ENCODE results near the gene SFXN5.

Gene SFXN5

DNA sequence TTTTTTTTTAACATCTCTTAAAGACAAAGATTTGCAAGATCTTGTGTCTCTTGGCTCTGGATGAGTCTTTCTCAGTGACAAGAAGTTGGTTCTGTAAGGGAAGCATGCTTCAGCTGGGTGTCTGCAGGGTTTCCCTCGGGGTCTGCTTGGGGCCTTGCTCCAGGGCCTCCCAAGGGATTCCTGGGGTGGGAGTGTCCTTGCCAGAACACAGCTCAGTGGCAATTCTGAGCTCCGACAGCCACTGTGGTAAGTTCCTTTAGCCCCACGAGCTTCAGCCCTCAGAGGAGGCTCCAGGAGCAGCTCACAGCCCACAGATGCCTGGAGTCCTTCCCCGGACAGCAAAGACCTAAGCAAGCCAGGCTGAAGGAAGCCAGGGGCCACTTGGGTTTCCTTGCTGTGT lies 101.8 kb downstream of the SFXN5 start:
- TF ChIP-seq, protein P1, sequence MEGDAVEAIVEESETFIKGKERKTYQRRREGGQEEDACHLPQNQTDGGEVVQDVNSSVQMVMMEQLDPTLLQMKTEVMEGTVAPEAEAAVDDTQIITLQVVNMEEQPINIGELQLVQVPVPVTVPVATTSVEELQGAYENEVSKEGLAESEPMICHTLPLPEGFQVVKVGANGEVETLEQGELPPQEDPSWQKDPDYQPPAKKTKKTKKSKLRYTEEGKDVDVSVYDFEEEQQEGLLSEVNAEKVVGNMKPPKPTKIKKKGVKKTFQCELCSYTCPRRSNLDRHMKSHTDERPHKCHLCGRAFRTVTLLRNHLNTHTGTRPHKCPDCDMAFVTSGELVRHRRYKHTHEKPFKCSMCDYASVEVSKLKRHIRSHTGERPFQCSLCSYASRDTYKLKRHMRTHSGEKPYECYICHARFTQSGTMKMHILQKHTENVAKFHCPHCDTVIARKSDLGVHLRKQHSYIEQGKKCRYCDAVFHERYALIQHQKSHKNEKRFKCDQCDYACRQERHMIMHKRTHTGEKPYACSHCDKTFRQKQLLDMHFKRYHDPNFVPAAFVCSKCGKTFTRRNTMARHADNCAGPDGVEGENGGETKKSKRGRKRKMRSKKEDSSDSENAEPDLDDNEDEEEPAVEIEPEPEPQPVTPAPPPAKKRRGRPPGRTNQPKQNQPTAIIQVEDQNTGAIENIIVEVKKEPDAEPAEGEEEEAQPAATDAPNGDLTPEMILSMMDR (IDR thresholded peaks at IDR 0.05; ENCODE audit: extremely low read depth, insufficient read depth, missing control alignments), result no peak
- in situ Hi-C loops (cut with MboI; ENCODE audit: low pct_unique_long_range_greater_than_20kb, low sequenced_read_pairs, unreplicated experiment), result no loop called here
- DNase-seq (ENCODE audit: low spot score), result no peak

DNA sequence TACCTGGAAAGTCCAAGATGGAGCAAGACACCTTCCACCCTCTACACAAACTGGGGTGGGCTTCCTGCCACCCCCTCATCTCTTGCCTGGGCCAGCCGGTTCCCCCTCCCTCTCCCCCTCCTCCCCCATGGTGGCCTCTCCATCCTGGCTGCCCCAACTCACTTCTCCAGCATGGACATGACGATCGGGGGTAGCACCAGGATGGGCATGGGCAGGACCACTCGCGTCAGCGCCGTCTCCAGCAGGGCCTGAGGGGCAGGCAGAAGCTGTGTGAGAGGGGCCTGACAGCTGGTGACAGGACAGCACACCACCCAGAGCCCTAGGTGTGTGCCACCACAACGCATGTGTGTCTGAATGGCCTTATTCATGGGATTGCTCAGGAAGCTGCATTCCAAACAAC lies 103.2 kb downstream of the SFXN5 start:
- TF ChIP-seq, protein P1 (IDR thresholded peaks at IDR 0.05; ENCODE audit: extremely low read depth, insufficient read depth, missing control alignments), result no peak
- DNase-seq (ENCODE audit: low spot score), result no peak
- in situ Hi-C loops (cut with MboI; ENCODE audit: low pct_unique_long_range_greater_than_20kb, low sequenced_read_pairs, unreplicated experiment), result no loop called here

DNA sequence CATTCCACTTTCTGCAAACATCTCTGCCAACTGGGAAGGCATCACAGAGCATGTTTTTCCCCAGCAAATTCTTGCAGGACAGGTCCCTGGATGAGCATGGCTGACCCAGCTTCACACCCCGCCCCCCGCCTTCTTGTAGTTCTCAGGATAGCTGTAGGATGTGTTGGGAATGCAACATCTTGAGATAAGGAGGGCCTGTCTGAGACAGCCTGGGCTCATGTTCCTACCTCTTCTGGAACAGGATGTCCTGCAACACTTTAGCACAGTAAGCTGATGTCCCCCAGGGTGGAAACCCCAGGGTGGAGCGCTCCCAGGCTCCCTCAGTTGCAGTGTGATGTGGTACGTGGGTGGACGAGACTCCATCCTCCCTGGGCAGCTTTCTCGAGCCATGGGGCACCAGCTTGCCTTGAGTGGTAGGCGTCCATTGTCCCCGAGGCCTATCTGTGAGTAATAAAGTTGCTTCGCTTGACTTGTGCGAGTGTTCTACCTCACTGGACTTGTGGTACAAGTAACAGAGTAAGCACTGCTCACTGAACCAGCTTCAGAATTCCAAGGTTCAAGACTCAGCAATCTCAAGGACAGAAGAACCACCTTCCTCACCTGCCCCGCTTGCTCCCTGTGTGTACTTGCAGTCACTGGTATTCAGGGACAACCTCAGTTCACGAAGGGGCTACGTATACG lies 105.6 kb downstream of the SFXN5 start:
- in situ Hi-C loops (cut with MboI; ENCODE audit: low pct_unique_long_range_greater_than_20kb, low sequenced_read_pairs, unreplicated experiment), result no loop called here
- TF ChIP-seq, protein P1 (IDR thresholded peaks at IDR 0.05; ENCODE audit: extremely low read depth, insufficient read depth, missing control alignments), result no peak
- DNase-seq (ENCODE audit: low spot score), result no peak

DNA sequence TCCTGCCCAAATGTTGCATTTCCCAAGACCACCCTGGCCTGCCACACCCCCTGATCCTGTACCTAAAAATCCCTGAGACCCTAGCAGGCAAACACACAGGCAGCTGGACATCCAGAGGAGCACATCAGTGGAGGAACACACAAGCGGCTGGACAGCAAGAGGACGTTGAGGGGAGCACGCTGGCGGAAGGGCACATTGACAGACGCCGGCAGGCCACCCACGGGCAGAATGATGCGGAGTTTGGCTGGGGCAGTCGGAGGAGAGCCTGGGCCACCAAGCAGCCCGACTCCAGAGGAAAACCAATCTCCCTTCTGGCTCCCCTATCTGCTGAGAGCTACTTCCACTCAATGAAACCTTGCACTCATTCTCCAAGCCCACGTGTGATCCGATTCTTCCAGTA lies 106.5 kb downstream of the SFXN5 start:
- in situ Hi-C loops (cut with MboI; ENCODE audit: low pct_unique_long_range_greater_than_20kb, low sequenced_read_pairs, unreplicated experiment), result no loop called here
- TF ChIP-seq, protein P1 (IDR thresholded peaks at IDR 0.05; ENCODE audit: extremely low read depth, insufficient read depth, missing control alignments), result no peak
- DNase-seq (ENCODE audit: low spot score), result no peak

DNA sequence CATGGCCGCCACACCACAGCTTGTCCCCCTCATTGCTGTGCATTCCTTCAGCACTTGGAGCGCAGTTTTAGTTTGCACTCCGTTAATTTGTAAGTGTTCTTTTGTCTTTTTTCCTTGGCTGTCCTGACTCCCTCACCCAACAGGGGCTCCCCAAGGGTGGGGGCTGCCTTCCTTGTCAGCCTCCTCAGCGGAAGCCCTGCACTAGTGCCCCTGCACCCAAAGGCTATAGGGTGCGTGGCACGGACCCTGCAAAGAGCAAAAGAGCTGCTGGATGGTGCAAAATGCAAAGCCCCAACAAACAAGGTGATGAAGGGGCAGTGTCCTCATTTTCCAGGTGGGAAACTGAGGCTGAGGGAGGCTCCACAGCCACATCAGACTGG lies 107.4 kb downstream of the SFXN5 start:
- no peak for DNase-seq (ENCODE audit: low spot score)
- TF ChIP-seq, protein P1 (IDR thresholded peaks at IDR 0.05; ENCODE audit: extremely low read depth, insufficient read depth, missing control alignments), result no peak
- in situ Hi-C loops (cut with MboI; ENCODE audit: low pct_unique_long_range_greater_than_20kb, low sequenced_read_pairs, unreplicated experiment), result no loop called here

DNA sequence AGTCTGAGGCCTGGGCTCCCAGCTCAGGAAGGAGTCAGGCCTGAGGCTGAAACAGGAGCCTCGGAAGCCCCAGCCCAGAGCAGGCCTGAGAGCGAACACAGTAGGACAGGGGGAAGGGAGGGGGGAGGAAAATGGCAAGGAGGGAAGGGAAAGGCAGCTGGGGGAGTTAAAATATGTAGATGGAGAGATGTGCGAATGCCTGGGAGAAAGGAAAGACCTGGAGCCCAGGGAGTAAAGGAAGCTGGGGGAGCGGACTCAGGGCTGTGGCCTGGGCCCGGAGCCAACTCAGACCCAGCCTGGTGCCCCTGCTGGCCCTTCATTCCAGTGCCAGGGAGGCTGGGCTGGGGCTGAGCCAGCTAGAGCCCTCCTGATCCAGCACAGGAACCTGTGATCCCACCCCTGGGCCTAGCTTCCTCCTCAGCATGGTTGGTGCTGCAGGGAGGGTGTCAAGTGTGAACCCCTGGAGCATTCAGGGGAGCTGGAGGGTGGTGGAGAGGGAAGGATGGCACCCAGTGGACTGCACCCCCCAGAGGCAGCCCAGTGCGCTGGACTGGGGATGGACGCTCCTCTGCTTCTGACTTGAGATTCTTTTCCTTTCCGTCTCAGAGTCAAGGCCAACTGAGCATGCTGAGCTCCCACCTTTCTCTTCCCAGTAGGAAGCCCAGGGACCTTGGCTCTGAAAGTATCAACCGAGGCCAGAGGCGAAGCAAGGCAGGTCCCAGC lies 107.9 kb downstream of the SFXN5 start:
- no peak for DNase-seq (ENCODE audit: low spot score)
- in situ Hi-C loops (cut with MboI; ENCODE audit: low pct_unique_long_range_greater_than_20kb, low sequenced_read_pairs, unreplicated experiment), result no loop called here
- TF ChIP-seq, protein P1 (IDR thresholded peaks at IDR 0.05; ENCODE audit: extremely low read depth, insufficient read depth, missing control alignments), result no peak
